MM.1S (cell line): ENCODE data around the gene FOSL1.

ENCODE experiments used
- EZH2phosphoT487 ChIP-seq: fragments of 300-600 bp; sonication (generic); IDR thresholded peaks from 2 replicates; pipeline ENCODE4 v1.6.1; 2018; ENCODE audit warnings: antibody characterized with exemption, low read length
- TF ChIP-seq, protein P1 (sequence below): fragments of 300-600 bp; sonication (generic); IDR thresholded peaks from 2 replicates; pipeline ENCODE4 v1.5.1; 2016; ENCODE audit warnings: antibody characterized with exemption, low read length, mixed read lengths

DNA sequence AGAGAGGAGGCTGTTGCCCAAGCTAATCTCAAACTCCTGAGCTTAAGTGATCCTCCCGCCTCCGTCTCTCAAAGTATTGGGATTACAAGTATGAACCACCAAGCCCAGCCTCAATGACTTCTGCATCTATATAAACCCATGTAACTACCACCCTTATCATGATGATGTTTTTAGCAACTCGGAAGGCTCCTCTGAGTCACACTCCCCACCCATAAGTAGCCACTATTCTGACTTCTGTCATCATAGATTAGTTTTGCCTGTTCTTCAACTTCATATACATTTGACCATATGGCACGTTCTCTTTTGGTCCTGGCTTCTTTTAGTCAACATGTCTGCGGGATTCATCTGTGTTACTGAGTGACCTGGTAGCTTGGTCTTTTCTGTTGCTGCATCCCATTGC, 6.4 kb upstream of the FOSL1 start:
- TF ChIP-seq, protein P1, sequence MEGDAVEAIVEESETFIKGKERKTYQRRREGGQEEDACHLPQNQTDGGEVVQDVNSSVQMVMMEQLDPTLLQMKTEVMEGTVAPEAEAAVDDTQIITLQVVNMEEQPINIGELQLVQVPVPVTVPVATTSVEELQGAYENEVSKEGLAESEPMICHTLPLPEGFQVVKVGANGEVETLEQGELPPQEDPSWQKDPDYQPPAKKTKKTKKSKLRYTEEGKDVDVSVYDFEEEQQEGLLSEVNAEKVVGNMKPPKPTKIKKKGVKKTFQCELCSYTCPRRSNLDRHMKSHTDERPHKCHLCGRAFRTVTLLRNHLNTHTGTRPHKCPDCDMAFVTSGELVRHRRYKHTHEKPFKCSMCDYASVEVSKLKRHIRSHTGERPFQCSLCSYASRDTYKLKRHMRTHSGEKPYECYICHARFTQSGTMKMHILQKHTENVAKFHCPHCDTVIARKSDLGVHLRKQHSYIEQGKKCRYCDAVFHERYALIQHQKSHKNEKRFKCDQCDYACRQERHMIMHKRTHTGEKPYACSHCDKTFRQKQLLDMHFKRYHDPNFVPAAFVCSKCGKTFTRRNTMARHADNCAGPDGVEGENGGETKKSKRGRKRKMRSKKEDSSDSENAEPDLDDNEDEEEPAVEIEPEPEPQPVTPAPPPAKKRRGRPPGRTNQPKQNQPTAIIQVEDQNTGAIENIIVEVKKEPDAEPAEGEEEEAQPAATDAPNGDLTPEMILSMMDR: no peak
- TF ChIP-seq EZH2phosphoT487: no peak
